Neural cell (in vitro differentiated cells): ENCODE results near the gene CYP21A2. TPM values are rescaled to one million over a fixed set of nuclear protein-coding genes. Genes with fewer than 3 reads are reported as not detected.

Experiments
- H2AFZ ChIP-seq: fragments of 200-600, 300-800 bp; sonication (generic), shearing (Covaris generic); 2 replicates; pipeline ENCODE4 v1.6.0; 2014; ENCODE audit warnings: low read depth, mild to moderate bottlenecking, antibody characterized with exemption, low read length, moderate library complexity
- H3F3A ChIP-seq: fragments of 200-600 bp; shearing (Covaris generic); 2 replicates; pipeline ENCODE4 v1.6.1; 2016; ENCODE audit warnings: mild to moderate bottlenecking, moderate library complexity, mixed read lengths, antibody characterized with exemption, low read length; ENCODE audit not compliant: insufficient read depth, poor library complexity, severe bottlenecking
- H3K27ac ChIP-seq: fragments of 200-600, 300-800 bp; sonication (generic), shearing (Covaris generic); 2 replicates; pipeline ENCODE4 v1.5.1; 2014; ENCODE audit warnings: mild to moderate bottlenecking, low read length, moderate library complexity
- H3K27me3 ChIP-seq: fragments of 300-800, 200-600 bp; sonication (generic), shearing (Covaris generic); 2 replicates; pipeline ENCODE4 v1.6.0; 2014; ENCODE audit warnings: mild to moderate bottlenecking, low read depth, low read length, moderate library complexity; ENCODE audit not compliant: insufficient read depth
- H3K36me3 ChIP-seq: fragments of 300-800, 200-600 bp; sonication (generic), shearing (Covaris generic); 2 replicates; pipeline ENCODE4 v1.5.1; 2014; ENCODE audit warnings: mild to moderate bottlenecking, antibody characterized with exemption, low read length, moderate library complexity; ENCODE audit not compliant: insufficient read depth
- H3K4me2 ChIP-seq: fragments of 300-800, 200-600 bp; sonication (generic), shearing (Covaris generic); 2 replicates; pipeline ENCODE4 v1.6.0; 2014; ENCODE audit warnings: mild to moderate bottlenecking, low read length
- H3K4me3 ChIP-seq: fragments of 300-800, 200-600 bp; sonication (generic), shearing (Covaris generic); 2 replicates; pipeline ENCODE4 v1.5.1; 2014; ENCODE audit warnings: mild to moderate bottlenecking, low read length, moderate library complexity
- H3K79me2 ChIP-seq: fragments of 200-600 bp; shearing (Covaris generic); replicated peaks from 2 replicates; pipeline ENCODE4 v1.6.0; 2014; ENCODE audit warnings: mild to moderate bottlenecking, low read length, moderate library complexity; ENCODE audit not compliant: insufficient read depth
- H3K9ac ChIP-seq: fragments of 300-800, 200-600 bp; sonication (generic), shearing (Covaris generic); 2 replicates; pipeline ENCODE4 v1.6.1; 2016; ENCODE audit warnings: mild to moderate bottlenecking, low read length, mixed read lengths
- H3K9me2 ChIP-seq: fragments of 200-600 bp; shearing (Covaris generic); 2 replicates; pipeline ENCODE4 v1.6.1; 2016; ENCODE audit warnings: mild to moderate bottlenecking, low read length, mixed read lengths; ENCODE audit not compliant: insufficient read depth
- H3K9me3 ChIP-seq: fragments of 200-600, 300-800 bp; sonication (generic), shearing (Covaris generic); 2 replicates; pipeline ENCODE4 v1.6.1; 2016; ENCODE audit warnings: mild to moderate bottlenecking, mixed run types, low read length, moderate library complexity, mixed read lengths
- H4K20me1 ChIP-seq: fragments of 200-600 bp; shearing (Covaris generic); 2 replicates; pipeline ENCODE4 v1.6.1; 2016; ENCODE audit warnings: mild to moderate bottlenecking, mixed run types; ENCODE audit not compliant: insufficient read depth
- EP300 ChIP-seq: fragments of 450-650 bp; conservative IDR thresholded peaks from 2 replicates; pipeline ENCODE4 v1.6.1; 2014; ENCODE audit warnings: antibody characterized with exemption, mild to moderate bottlenecking, moderate library complexity; ENCODE audit not compliant: poor library complexity, severe bottlenecking
- EZH2 ChIP-seq: fragments of 200-600, 300-800 bp; shearing (Covaris generic), sonication (generic); IDR thresholded peaks from 2 replicates; pipeline ENCODE4 v1.6.1; 2014; ENCODE audit warnings: antibody characterized with exemption, low read length, borderline replicate concordance, mild to moderate bottlenecking; ENCODE audit not compliant: insufficient read depth, poor library complexity, severe bottlenecking
- MXI1 ChIP-seq: fragments of 450-650 bp; conservative IDR thresholded peaks from 2 replicates; pipeline ENCODE4 v1.6.1; 2014; ENCODE audit warnings: antibody characterized with exemption, mild to moderate bottlenecking; ENCODE audit not compliant: poor library complexity, severe bottlenecking
- POLR2AphosphoS5 ChIP-seq: IDR thresholded peaks from 2 replicates; pipeline ENCODE4 v1.6.1; 2012
- RAD21 ChIP-seq: fragments of 450-650 bp; conservative IDR thresholded peaks from 2 replicates; pipeline ENCODE4 v1.6.1; 2014; ENCODE audit warnings: antibody characterized with exemption, mild to moderate bottlenecking, moderate library complexity
- REST ChIP-seq: IDR thresholded peaks from 2 replicates; pipeline ENCODE4 v1.6.1; 2012; ENCODE audit warnings: borderline replicate concordance
- SMC3 ChIP-seq: fragments of 450-650 bp; conservative IDR thresholded peaks from 2 replicates; pipeline ENCODE4 v1.6.1; 2014; ENCODE audit warnings: antibody characterized with exemption, mild to moderate bottlenecking, moderate library complexity; ENCODE audit not compliant: poor library complexity
- TAF1 ChIP-seq: IDR thresholded peaks from 2 replicates; pipeline ENCODE4 v1.6.1; 2012; ENCODE audit warnings: low read depth
- polyA plus RNA-seq: library from polyadenylated mRNA; depleted of rRNA; stranded (reverse); fragments of >200 nt; gene quantifications from 2 replicates; pipeline ENCODE4 v1.2.3, GENCODE V29; 2014
- TF ChIP-seq, protein P1 (sequence below): fragments of 450-650 bp; IDR thresholded peaks from 2 replicates; pipeline ENCODE4 v1.5.1; 2014; ENCODE audit warnings: antibody characterized with exemption, mild to moderate bottlenecking, moderate library complexity; ENCODE audit not compliant: poor library complexity, severe bottlenecking

CYP21A2 gene
- polyA plus RNA-seq, 1 donor from 2014 or later: 1.9 TPM

- H3K4me3 ChIP-seq: no peak overlapping the region
- TF ChIP-seq RAD21 (no peak), TAF1 (no peak), POLR2AphosphoS5 (no peak), MXI1 (no peak), EZH2 (no peak), REST (no peak), EP300 (no peak), SMC3 (no peak)
- TF ChIP-seq, protein P1, sequence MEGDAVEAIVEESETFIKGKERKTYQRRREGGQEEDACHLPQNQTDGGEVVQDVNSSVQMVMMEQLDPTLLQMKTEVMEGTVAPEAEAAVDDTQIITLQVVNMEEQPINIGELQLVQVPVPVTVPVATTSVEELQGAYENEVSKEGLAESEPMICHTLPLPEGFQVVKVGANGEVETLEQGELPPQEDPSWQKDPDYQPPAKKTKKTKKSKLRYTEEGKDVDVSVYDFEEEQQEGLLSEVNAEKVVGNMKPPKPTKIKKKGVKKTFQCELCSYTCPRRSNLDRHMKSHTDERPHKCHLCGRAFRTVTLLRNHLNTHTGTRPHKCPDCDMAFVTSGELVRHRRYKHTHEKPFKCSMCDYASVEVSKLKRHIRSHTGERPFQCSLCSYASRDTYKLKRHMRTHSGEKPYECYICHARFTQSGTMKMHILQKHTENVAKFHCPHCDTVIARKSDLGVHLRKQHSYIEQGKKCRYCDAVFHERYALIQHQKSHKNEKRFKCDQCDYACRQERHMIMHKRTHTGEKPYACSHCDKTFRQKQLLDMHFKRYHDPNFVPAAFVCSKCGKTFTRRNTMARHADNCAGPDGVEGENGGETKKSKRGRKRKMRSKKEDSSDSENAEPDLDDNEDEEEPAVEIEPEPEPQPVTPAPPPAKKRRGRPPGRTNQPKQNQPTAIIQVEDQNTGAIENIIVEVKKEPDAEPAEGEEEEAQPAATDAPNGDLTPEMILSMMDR: no peak
- no peak overlapping the region for H3K27ac ChIP-seq
- no peak overlapping the region for H2AFZ ChIP-seq
- H3K9ac ChIP-seq: no peak overlapping the region
- H3K79me2 ChIP-seq: no peaks in the 10 kb centered on the region
- H3K27me3 ChIP-seq: no peaks in the 10 kb centered on the region
- no peaks in the 10 kb centered on the region for H3K36me3 ChIP-seq
- no peaks in the 10 kb centered on the region for H4K20me1 ChIP-seq
- no peaks in the 10 kb centered on the region for H3F3A ChIP-seq
- H3K9me3 ChIP-seq: no peaks in the 10 kb centered on the region
- H3K9me2 ChIP-seq: no peaks in the 10 kb centered on the region
- H3K4me2 ChIP-seq: no peak overlapping the region
These were observed 43.2 kb downstream of the CYP21A2 start for GRCh38 chr6:32081168-32081990.

DNA sequence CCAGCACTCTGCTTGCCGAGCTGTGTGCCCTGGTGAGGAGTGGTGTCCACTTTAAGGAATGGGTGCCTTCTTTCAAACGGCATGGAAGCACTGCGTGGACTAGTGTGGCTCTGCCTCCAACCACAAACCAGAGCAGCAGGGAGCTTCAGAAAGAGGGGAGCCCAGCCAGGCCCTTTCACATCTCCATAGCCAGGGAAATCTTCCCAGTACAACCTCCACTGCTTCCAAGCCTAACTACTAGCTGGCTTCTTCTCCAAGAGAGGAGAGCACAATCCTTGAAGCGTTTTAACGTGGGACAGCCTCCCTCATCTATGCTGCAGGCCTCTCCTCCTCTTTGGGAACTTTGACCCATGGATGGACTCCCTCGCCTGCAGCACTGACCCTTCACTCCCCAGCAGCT is 44.3 kb downstream of the CYP21A2 start:
- H3K27ac ChIP-seq: no peak overlapping the region
- H3K9me2 ChIP-seq: no peaks in the 10 kb centered on the region
- no peak for TF ChIP-seq SMC3
- TF ChIP-seq EP300: no peak
- TF ChIP-seq RAD21: no peak
- TF ChIP-seq MXI1: no peak
- TF ChIP-seq REST: no peak
- TF ChIP-seq POLR2AphosphoS5: no peak
- TF ChIP-seq, protein P1: no peak
- no peak for TF ChIP-seq EZH2
- no peak for TF ChIP-seq TAF1
- H3K9me3 ChIP-seq: no peaks in the 10 kb centered on the region
- H2AFZ ChIP-seq: no peak overlapping the region
- no peaks in the 10 kb centered on the region for H4K20me1 ChIP-seq
- H3F3A ChIP-seq: no peaks in the 10 kb centered on the region
- no peaks in the 10 kb centered on the region for H3K36me3 ChIP-seq
- H3K4me2 ChIP-seq: no peak overlapping the region
- H3K9ac ChIP-seq: no peak overlapping the region
- H3K27me3 ChIP-seq: no peaks in the 10 kb centered on the region
- H3K79me2 ChIP-seq: no peaks in the 10 kb centered on the region
- H3K4me3 ChIP-seq: no peak overlapping the region
